KMS-11 (cell line): ENCODE data around the gene NSL1.

Source experiments
- H2AFZ ChIP-seq: fragments of 200-600 bp; sonication (generic); 2 replicates; pipeline ENCODE4 v1.6.1; 2016; ENCODE audit warnings: antibody characterized with exemption, mixed run types, low read depth
- H3K27ac ChIP-seq: fragments of 200-600 bp; sonication (generic); 2 replicates; pipeline ENCODE4 v1.6.1; 2016; ENCODE audit warnings: mild to moderate bottlenecking, mixed run types
- H3K27me3 ChIP-seq: fragments of 200-600 bp; sonication (generic); 2 replicates; pipeline ENCODE4 v1.6.1; 2017; ENCODE audit warnings: mild to moderate bottlenecking, low read depth, mixed run types, moderate library complexity; ENCODE audit not compliant: insufficient read depth
- H3K36me3 ChIP-seq: fragments of 200-600 bp; sonication (generic); 2 replicates; pipeline ENCODE4 v1.6.1; 2017; ENCODE audit warnings: mild to moderate bottlenecking, mixed run types; ENCODE audit not compliant: insufficient read depth
- H3K4me1 ChIP-seq: fragments of 200-600 bp; sonication (generic); 2 replicates; pipeline ENCODE4 v1.6.1; 2016; ENCODE audit warnings: mild to moderate bottlenecking, low read depth, mixed run types; ENCODE audit not compliant: poor library complexity, severe bottlenecking
- H3K4me2 ChIP-seq: fragments of 200-600 bp; sonication (generic); 2 replicates; pipeline ENCODE4 v1.7.0; 2016; ENCODE audit warnings: mild to moderate bottlenecking, mixed run types
- H3K4me3 ChIP-seq: fragments of 200-600 bp; sonication (generic); IDR thresholded peaks from 2 replicates; pipeline ENCODE4 v1.6.1; 2017; ENCODE audit warnings: low read depth, low read length, mixed read lengths; ENCODE audit not compliant: insufficient read depth
- H3K79me2 ChIP-seq: fragments of 200-600 bp; sonication (generic); 2 replicates; pipeline ENCODE4 v1.6.1; 2016; ENCODE audit warnings: low read depth, mixed run types; ENCODE audit not compliant: insufficient read depth
- H3K9ac ChIP-seq: fragments of 200-600 bp; sonication (generic); 2 replicates; pipeline ENCODE4 v1.6.1; 2016; ENCODE audit warnings: mild to moderate bottlenecking, mixed run types
- H4K20me1 ChIP-seq: fragments of 200-600 bp; sonication (generic); 2 replicates; pipeline ENCODE4 v1.6.1; 2016; ENCODE audit warnings: mild to moderate bottlenecking, mixed run types; ENCODE audit not compliant: insufficient read depth
- TF ChIP-seq, protein P1 (sequence below): fragments of 200-600 bp; sonication (generic); conservative IDR thresholded peaks from 2 replicates; pipeline ENCODE4 v1.6.1; 2017; ENCODE audit warnings: low read depth, mild to moderate bottlenecking, antibody characterized with exemption, low read length, moderate library complexity, mixed read lengths

The NSL1 gene

DNA sequence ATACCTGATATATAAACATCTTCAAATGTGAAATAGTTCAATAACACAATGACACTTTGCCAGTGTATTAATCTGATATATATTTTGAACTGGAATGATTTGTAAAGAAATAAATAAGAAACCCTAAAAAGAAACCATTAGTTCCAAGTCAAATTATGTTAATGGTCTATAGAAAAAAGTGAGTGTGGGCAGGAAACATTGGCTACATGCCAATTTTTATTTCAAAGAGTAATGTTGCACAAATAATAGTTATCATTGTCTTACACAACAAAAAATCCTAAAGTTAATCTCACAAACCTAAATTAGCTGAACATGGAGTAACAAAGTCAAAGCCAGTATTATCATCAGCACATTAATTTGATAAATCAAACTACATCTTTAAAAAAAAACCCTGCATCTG, 54.0 kb downstream of the NSL1 start:
- H3K27ac ChIP-seq: no peak overlapping the region
- TF ChIP-seq, protein P1, sequence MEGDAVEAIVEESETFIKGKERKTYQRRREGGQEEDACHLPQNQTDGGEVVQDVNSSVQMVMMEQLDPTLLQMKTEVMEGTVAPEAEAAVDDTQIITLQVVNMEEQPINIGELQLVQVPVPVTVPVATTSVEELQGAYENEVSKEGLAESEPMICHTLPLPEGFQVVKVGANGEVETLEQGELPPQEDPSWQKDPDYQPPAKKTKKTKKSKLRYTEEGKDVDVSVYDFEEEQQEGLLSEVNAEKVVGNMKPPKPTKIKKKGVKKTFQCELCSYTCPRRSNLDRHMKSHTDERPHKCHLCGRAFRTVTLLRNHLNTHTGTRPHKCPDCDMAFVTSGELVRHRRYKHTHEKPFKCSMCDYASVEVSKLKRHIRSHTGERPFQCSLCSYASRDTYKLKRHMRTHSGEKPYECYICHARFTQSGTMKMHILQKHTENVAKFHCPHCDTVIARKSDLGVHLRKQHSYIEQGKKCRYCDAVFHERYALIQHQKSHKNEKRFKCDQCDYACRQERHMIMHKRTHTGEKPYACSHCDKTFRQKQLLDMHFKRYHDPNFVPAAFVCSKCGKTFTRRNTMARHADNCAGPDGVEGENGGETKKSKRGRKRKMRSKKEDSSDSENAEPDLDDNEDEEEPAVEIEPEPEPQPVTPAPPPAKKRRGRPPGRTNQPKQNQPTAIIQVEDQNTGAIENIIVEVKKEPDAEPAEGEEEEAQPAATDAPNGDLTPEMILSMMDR: no peak
- H4K20me1 ChIP-seq: no peaks in the 10 kb centered on the region
- no peaks in the 10 kb centered on the region for H3K36me3 ChIP-seq
- H2AFZ ChIP-seq: no peak overlapping the region
- H3K79me2 ChIP-seq: 0 out of 2 replicates have a peak, but pooled peaks cover 3% of the 10 kb centered on the region
- H3K9ac ChIP-seq: no peak overlapping the region
- no peaks in the 10 kb centered on the region for H3K27me3 ChIP-seq
- H3K4me2 ChIP-seq: no peak overlapping the region
- H3K4me1 ChIP-seq: no peaks in the 10 kb centered on the region
- no peak overlapping the region for H3K4me3 ChIP-seq

GRCh38 chr1:212733109-212733508, 58.5 kb downstream of the NSL1 start:
- Histone ChIP-seq H3K9ac (no peak overlapping the region), H3K36me3 (no peaks in the 10 kb centered on the region), H4K20me1 (no peaks in the 10 kb centered on the region), H3K79me2 (no peaks in the 10 kb centered on the region), H3K4me3 (no peak overlapping the region), H3K4me2 (no peak overlapping the region), H2AFZ (no peak overlapping the region), H3K27me3 (no peaks in the 10 kb centered on the region), H3K4me1 (no peaks in the 10 kb centered on the region), H3K27ac (no peak overlapping the region)
- TF ChIP-seq, protein P1: no peak

- H3K4me1 ChIP-seq: no peaks in the 10 kb centered on the region
- no peak overlapping the region for H3K4me2 ChIP-seq
- no peaks in the 10 kb centered on the region for H4K20me1 ChIP-seq
- no peaks in the 10 kb centered on the region for H3K79me2 ChIP-seq
- H3K27me3 ChIP-seq: no peaks in the 10 kb centered on the region
- no peak overlapping the region for H3K9ac ChIP-seq
- no peaks in the 10 kb centered on the region for H3K36me3 ChIP-seq
- TF ChIP-seq, protein P1: no peak
- H2AFZ ChIP-seq: no peak overlapping the region
- H3K4me3 ChIP-seq: no peak overlapping the region
- H3K27ac ChIP-seq: no peak overlapping the region
Observed at GRCh38 chr1:212731630-212732029, 59.9 kb downstream of the NSL1 start.

GRCh38 chr1:212728606-212729005, 63.0 kb downstream of the NSL1 start:
- no peaks in the 10 kb centered on the region for H3K36me3 ChIP-seq
- H3K4me1 ChIP-seq: peaks cover under 1% of the 10 kb centered on the region
- no peaks in the 10 kb centered on the region for H3K27me3 ChIP-seq
- TF ChIP-seq, protein P1: no peak
- H3K27ac ChIP-seq: no peak overlapping the region
- no peak overlapping the region for H3K4me2 ChIP-seq
- H2AFZ ChIP-seq: no peak overlapping the region
- no peaks in the 10 kb centered on the region for H4K20me1 ChIP-seq
- H3K79me2 ChIP-seq: no peaks in the 10 kb centered on the region
- H3K4me3 ChIP-seq: no peak overlapping the region
- no peak overlapping the region for H3K9ac ChIP-seq
